ENCODE measurements around the gene BCHE.
"Not testable (repeated sequence)": the region's sequence is repeated elsewhere in the genome, so short reads cannot be mapped to it uniquely, and the experiment has no call there.

The BCHE gene

GRCh38 chr3:165815682-165816081 lies 21.5 kb downstream of the BCHE start:
- no peak for DNase-seq

- DNase-seq: no peak
These were observed 22.8 kb downstream of the BCHE start for GRCh38 chr3:165814380-165814779.

GRCh38 chr3:165807937-165808336 lies 29.3 kb downstream of the BCHE start:
- not testable (repeated sequence) for DNase-seq

- no peak for DNase-seq
These were observed 31.2 kb downstream of the BCHE start for GRCh38 chr3:165805946-165806561.

- DNase-seq: no peak
These were observed 33.8 kb downstream of the BCHE start for GRCh38 chr3:165803471-165803870.

- no peak for DNase-seq
These were observed 36.3 kb downstream of the BCHE start for GRCh38 chr3:165800970-165801369.

GRCh38 chr3:165799026-165799425 lies 38.2 kb downstream of the BCHE start:
- no peak for DNase-seq

GRCh38 chr3:165797551-165797950 lies 39.7 kb downstream of the BCHE start:
- DNase-seq: no peak

GRCh38 chr3:165796701-165797100 lies 40.5 kb downstream of the BCHE start:
- DNase-seq: no peak

- DNase-seq: no peak
These were observed 48.7 kb downstream of the BCHE start for GRCh38 chr3:165788531-165788930.

- DNase-seq: no peak
These were observed 51.2 kb downstream of the BCHE start for GRCh38 chr3:165786013-165786412.

- no peak for DNase-seq
These were observed 52.9 kb downstream of the BCHE start for GRCh38 chr3:165784337-165784736.

GRCh38 chr3:165783383-165783782 lies 53.8 kb downstream of the BCHE start:
- no peak for DNase-seq

GRCh38 chr3:165778891-165779290 lies 58.3 kb downstream of the BCHE start:
- DNase-seq: no peak

GRCh38 chr3:165778456-165778855 lies 58.8 kb downstream of the BCHE start:
- DNase-seq: no peak

- no peak for DNase-seq
These were observed 61.4 kb downstream of the BCHE start for GRCh38 chr3:165775824-165776223.

- no peak for DNase-seq
These were observed 66.4 kb downstream of the BCHE start for GRCh38 chr3:165770781-165771180.

- no peak for DNase-seq
These were observed 68.5 kb downstream of the BCHE start for GRCh38 chr3:165768680-165769079.

GRCh38 chr3:165759041-165759440 lies 78.2 kb downstream of the BCHE start:
- DNase-seq: no peak

GRCh38 chr3:165755571-165755970 lies 81.7 kb downstream of the BCHE start:
- DNase-seq: no peak

GRCh38 chr3:165754219-165755007 lies 82.8 kb downstream of the BCHE start:
- no peak for DNase-seq

- DNase-seq: no peak
These were observed 83.7 kb downstream of the BCHE start for GRCh38 chr3:165753560-165753959.

GRCh38 chr3:165751637-165752036 lies 85.6 kb downstream of the BCHE start:
- DNase-seq: no peak

GRCh38 chr3:165749821-165750220 lies 87.4 kb downstream of the BCHE start:
- no peak for DNase-seq

- no peak for DNase-seq
These were observed 88.0 kb downstream of the BCHE start for GRCh38 chr3:165749241-165749640.

All from hematopoietic multipotent progenitor cell treated with erythropoietin and hydrocortisone succinate and interleukin-3 and kit ligand, for 8 days (in vitro differentiated cells).